Keratinocyte (primary cell): ENCODE results near the gene DAPK1.

ENCODE experiments used
- EZH2 ChIP-seq: IDR thresholded peaks from one replicate; pipeline ENCODE4 v1.6.1; 2012; ENCODE audit warnings: inconsistent platforms, mild to moderate bottlenecking, low read length, moderate library complexity
- TF ChIP-seq, protein P1 (sequence below), 3 experiments: IDR thresholded peaks in 1 of 3; conservative IDR thresholded peaks in 1 of 3; optimal IDR thresholded peaks in 1 of 3; 2 replicates in 2 of 3; 3 replicates in 1 of 3; pipeline versions ENCODE3 to v1.5.1; 2011; ENCODE audit warnings: low read length in 3 of 3, mild to moderate bottlenecking in 3 of 3, moderate library complexity in 2 of 3, control low read depth in 1 of 3, inconsistent platforms in 1 of 3; ENCODE audit not compliant: insufficient read depth in 2 of 3; ENCODE audit errors: extremely low read depth in 1 of 3

DNA sequence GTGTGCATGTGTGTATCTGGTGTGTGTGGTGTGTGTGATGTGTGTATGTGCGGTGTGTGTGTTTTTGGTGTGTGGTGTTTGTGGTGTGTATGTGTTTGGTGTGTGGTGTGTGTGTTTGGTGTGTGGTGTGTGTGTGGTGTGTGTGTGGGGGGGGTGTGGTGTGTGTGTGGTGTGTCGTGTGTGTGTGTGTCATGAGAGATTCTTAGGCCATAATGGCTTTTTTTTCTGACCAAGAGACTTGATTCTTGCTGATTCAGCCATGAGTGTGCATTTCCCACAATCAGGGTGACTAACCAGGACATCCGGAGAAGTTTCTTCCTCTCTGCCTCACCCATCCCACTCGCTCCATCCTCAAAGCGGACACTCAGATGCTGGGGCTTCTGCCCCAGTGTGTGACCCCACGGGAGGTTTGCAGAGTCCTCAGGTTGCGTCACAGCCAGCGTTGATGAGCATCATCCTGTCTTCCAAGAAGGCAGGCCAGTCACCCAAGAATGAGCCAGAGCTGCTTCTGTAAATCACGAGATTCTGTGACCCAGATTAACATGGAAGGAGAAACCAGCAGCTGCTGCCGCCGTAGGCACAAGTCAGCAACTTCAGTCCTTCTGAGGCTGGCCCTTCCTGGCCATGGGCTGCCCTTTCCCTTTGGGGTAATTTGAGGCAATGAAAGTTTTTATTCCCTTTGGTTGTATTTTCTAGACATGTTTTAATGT lies 215.8 kb downstream of the DAPK1 start:
- TF ChIP-seq EZH2 = no peak
- TF ChIP-seq, protein P1, sequence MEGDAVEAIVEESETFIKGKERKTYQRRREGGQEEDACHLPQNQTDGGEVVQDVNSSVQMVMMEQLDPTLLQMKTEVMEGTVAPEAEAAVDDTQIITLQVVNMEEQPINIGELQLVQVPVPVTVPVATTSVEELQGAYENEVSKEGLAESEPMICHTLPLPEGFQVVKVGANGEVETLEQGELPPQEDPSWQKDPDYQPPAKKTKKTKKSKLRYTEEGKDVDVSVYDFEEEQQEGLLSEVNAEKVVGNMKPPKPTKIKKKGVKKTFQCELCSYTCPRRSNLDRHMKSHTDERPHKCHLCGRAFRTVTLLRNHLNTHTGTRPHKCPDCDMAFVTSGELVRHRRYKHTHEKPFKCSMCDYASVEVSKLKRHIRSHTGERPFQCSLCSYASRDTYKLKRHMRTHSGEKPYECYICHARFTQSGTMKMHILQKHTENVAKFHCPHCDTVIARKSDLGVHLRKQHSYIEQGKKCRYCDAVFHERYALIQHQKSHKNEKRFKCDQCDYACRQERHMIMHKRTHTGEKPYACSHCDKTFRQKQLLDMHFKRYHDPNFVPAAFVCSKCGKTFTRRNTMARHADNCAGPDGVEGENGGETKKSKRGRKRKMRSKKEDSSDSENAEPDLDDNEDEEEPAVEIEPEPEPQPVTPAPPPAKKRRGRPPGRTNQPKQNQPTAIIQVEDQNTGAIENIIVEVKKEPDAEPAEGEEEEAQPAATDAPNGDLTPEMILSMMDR (optimal IDR thresholded peaks at IDR 0.05 in 1 of 3, IDR thresholded peaks at IDR 0.05 in 1 of 3, conservative IDR thresholded peaks at IDR 0.05 in 1 of 3; ENCODE audit: extremely low read depth in 1 of 3, insufficient read depth in 2 of 3, low read length in 3 of 3) = no peak
